Peyer's patch (tissue), 4 donors: ENCODE measurements around the gene GSDMA. TPM values are rescaled to one million over a fixed set of nuclear protein-coding genes. Genes with fewer than 3 reads are reported as not detected.

Experiments
- DNase-seq, 3 donors: peaks; one replicate each; pipeline ENCODE4 v3.0.0-alpha.2; 2017 to 2019
- H3K27ac ChIP-seq, 4 donors: fragments of 200-600 bp; sonication (generic); one replicate each; pipeline ENCODE4 v1.5.1; 2016 to 2019
- H3K27me3 ChIP-seq, 2 donors: fragments of 200-600 bp; sonication (generic); one replicate each; pipeline ENCODE4 v1.5.1; 2019
- H3K36me3 ChIP-seq, 3 donors: fragments of 200-600 bp; sonication (generic); one replicate each; pipeline ENCODE4 v1.5.1; 2016 to 2019
- H3K4me1 ChIP-seq, 4 donors: fragments of 200-600 bp; sonication (generic); one replicate each; pipeline ENCODE4 v1.5.1; 2016 to 2019
- H3K4me3 ChIP-seq, 4 donors: fragments of 200-600 bp; sonication (generic); 1 replicate in 3 of 4; 2 replicates in 1 of 4; pipeline ENCODE4 v1.5.1; 2016 to 2019; ENCODE audit warnings: mild to moderate bottlenecking in 1 of 4
- H3K9me3 ChIP-seq, 4 donors: fragments of 200-600 bp; sonication (generic); one replicate each; pipeline ENCODE4 v1.5.1; 2016 to 2019; ENCODE audit warnings: mild to moderate bottlenecking in 1 of 4
- CTCF ChIP-seq, 6 experiments: fragments of 450-650 bp in 4 of 6; fragments of 200-600 bp in 2 of 6; sonication (generic) in 1 of 6; IDR thresholded peaks; one replicate each; pipeline ENCODE4 v1.5.1; 2017 to 2019; ENCODE audit warnings: antibody characterized with exemption in 6 of 6, mild to moderate bottlenecking in 3 of 6, moderate library complexity in 1 of 6
- POLR2A ChIP-seq, 2 donors: fragments of 450-650 bp; IDR thresholded peaks; one replicate each; pipeline ENCODE4 v1.5.1; 2017; ENCODE audit warnings: antibody characterized with exemption in 2 of 2, mild to moderate bottlenecking in 2 of 2, moderate library complexity in 2 of 2
- total RNA-seq, 4 donors: library from RNA; depleted of rRNA; stranded (reverse); fragments of >200 nt; gene quantifications; one replicate each; pipeline ENCODE4 v1.1.0, GENCODE V29; 2016

Gene GSDMA
- total RNA-seq, 4 donors from 2014 or later, result 1.6 to 3.3 TPM; not detected in 2

- no peak overlapping the region for H3K4me3 ChIP-seq
- H3K4me1 ChIP-seq, result peaks cover 0 to 21% (median 4%) of the 10 kb centered on the region in 4 donors
- no peaks in the 10 kb centered on the region for H3K27me3 ChIP-seq
- DNase-seq, result no peak
- no peaks in the 10 kb centered on the region for H3K9me3 ChIP-seq
- H3K36me3 ChIP-seq, result peaks cover 0 to 45% (median 0%) of the 10 kb centered on the region in 3 donors
- no peak overlapping the region for H3K27ac ChIP-seq
- TF ChIP-seq POLR2A (IDR thresholded peaks at IDR 0.05) (no peak), CTCF (IDR thresholded peaks at IDR 0.05) (no peak)
Observed at GRCh38 chr17:40019140-40019991, 56.6 kb downstream of the GSDMA start.

DNA sequence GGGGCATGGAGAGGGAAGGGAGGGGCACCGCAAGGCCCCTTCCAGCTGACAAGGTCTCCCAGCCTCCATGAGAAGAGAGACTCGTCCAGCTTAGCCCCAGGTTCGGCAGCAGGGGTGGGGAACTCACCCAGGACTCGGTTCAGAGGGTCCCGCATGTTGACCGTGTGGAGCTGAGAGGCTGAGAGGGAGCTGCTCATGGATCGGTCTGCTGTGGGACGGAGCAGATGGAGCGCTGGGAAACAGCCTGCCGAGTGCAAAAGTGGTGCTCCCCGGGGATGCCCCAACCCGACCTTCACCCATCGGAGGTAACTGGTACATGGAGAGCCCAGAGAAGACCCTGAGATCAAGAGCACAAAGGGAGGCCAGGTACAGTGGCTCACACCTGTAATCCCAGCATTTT, 57.3 kb downstream of the GSDMA start:
- H3K4me3 ChIP-seq, result no peak overlapping the region
- peaks cover 0 to 13% (median 1%) of the 10 kb centered on the region in 4 donors for H3K4me1 ChIP-seq
- peaks cover 0 to 53% (median 0%) of the 10 kb centered on the region in 3 donors for H3K36me3 ChIP-seq
- no peaks in the 10 kb centered on the region for H3K9me3 ChIP-seq
- no peak for TF ChIP-seq POLR2A (IDR thresholded peaks at IDR 0.05)
- TF ChIP-seq CTCF (IDR thresholded peaks at IDR 0.05), result no peak
- no peaks in the 10 kb centered on the region for H3K27me3 ChIP-seq
- no peak for DNase-seq
- H3K27ac ChIP-seq, result no peak overlapping the region

DNA sequence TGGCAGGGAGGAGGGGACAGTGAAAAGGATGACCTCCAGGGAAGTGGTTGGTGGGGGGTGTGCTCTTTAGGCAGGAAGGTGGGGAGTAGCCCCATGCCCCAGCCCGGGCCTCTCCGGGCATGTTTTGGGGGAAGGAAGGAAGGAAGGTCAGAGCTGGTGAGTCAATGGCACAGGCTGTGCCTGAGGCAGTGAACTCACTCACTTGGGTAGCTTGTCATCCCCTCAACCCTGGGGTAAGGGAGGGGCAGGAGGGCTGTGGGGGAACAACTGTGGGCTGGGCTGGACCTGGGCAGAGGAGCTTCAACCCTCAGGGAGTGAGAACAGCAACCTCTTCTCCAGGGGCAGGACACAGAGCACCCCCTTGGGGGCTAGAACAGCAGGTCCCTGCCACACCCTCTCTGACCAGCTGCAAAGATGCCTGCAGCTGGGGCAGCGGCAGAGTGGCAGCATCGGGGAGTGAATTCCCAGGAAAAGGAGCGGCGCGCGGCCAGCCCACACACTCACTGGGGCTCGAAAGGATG, 58.7 kb downstream of the GSDMA start:
- no peak for DNase-seq
- peaks cover 0 to 66% (median 0%) of the 10 kb centered on the region in 3 donors for H3K36me3 ChIP-seq
- no peaks in the 10 kb centered on the region for H3K27me3 ChIP-seq
- H3K9me3 ChIP-seq, result no peaks in the 10 kb centered on the region
- H3K27ac ChIP-seq, result no peak overlapping the region
- peaks cover 0 to 7% (median 0%) of the 10 kb centered on the region in 4 donors for H3K4me1 ChIP-seq
- H3K4me3 ChIP-seq, result no peak overlapping the region
- TF ChIP-seq POLR2A (IDR thresholded peaks at IDR 0.05) (no peak), CTCF (IDR thresholded peaks at IDR 0.05) (no peak)

DNA sequence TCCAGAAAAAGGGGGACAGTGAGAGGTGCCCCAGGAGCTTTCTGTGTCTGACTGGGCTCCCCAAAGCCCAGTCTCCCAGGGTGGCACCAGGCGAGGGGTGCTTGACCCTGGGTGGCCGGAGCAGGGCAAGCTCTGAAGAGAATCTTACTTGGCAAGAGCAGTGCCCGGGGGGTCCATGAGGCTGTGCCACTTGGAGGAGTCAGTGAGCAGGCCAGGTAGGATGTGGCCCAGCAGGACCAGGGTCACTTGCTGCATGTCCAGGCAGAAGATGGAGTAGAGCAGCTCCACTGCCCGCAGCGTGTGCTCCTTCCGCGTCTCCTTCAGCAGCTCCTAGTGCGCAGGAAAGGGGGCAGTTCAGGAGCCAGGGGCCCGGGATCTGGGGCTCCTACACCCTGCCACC, 59.7 kb downstream of the GSDMA start:
- no peak for DNase-seq
- no peak overlapping the region for H3K27ac ChIP-seq
- TF ChIP-seq CTCF (IDR thresholded peaks at IDR 0.05) (no peak), POLR2A (IDR thresholded peaks at IDR 0.05) (no peak)
- H3K4me3 ChIP-seq, result no peak overlapping the region
- H3K4me1 ChIP-seq, result peaks cover 0 to 12% (median 1%) of the 10 kb centered on the region in 4 donors
- H3K27me3 ChIP-seq, result no peaks in the 10 kb centered on the region
- H3K9me3 ChIP-seq, result no peaks in the 10 kb centered on the region
- peaks cover 0 to 69% (median 0%) of the 10 kb centered on the region in 3 donors for H3K36me3 ChIP-seq

DNA sequence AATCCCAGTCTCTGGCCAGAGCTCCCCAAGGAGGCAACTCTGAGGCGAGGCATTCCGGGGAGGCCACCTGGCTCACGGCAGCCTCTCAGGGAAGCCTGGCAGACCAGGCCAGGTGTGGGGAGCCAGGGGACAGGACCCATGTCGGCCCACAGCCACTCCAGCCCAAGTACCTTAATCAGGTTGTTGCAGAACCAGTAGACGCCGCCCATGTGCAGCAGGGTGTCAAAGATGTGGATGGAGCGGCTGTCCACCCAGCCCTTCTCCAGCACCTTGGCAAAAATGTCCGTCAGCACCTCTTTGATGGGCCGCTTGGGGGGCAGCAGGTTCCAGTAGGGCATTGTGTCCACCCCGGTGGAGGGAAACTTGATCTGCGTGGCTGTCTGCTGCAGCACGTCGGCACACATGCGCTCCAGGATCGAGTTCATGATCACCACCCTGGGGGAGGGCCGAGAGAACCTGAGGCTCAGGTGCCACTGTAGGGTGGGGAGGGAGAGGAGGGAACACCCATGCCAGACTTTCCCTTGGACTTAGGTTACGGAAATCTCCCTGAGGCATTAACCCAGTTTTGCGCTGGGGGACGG, 60.2 kb downstream of the GSDMA start:
- DNase-seq, result no peak
- peaks cover 0 to 12% (median 1%) of the 10 kb centered on the region in 4 donors for H3K4me1 ChIP-seq
- TF ChIP-seq POLR2A (IDR thresholded peaks at IDR 0.05), result no peak
- no peak for TF ChIP-seq CTCF (IDR thresholded peaks at IDR 0.05)
- H3K9me3 ChIP-seq, result no peaks in the 10 kb centered on the region
- H3K27me3 ChIP-seq, result no peaks in the 10 kb centered on the region
- no peak overlapping the region for H3K4me3 ChIP-seq
- H3K27ac ChIP-seq, result no peak overlapping the region
- H3K36me3 ChIP-seq, result peaks cover 0 to 73% (median 0%) of the 10 kb centered on the region in 3 donors
